GM12872 (cell line): ENCODE measurements around the gene POU3F3.
A peak's percentile ranks its signal among the peaks of the same experiment; 100 is the strongest.

Experiments
- TF ChIP-seq, protein P1 (sequence below): IDR thresholded peaks from 3 replicates; pipeline ENCODE4 v1.5.1; 2011; ENCODE audit warnings: low read depth, mild to moderate bottlenecking, low read length, moderate library complexity; ENCODE audit not compliant: insufficient read depth

The POU3F3 gene

DNA sequence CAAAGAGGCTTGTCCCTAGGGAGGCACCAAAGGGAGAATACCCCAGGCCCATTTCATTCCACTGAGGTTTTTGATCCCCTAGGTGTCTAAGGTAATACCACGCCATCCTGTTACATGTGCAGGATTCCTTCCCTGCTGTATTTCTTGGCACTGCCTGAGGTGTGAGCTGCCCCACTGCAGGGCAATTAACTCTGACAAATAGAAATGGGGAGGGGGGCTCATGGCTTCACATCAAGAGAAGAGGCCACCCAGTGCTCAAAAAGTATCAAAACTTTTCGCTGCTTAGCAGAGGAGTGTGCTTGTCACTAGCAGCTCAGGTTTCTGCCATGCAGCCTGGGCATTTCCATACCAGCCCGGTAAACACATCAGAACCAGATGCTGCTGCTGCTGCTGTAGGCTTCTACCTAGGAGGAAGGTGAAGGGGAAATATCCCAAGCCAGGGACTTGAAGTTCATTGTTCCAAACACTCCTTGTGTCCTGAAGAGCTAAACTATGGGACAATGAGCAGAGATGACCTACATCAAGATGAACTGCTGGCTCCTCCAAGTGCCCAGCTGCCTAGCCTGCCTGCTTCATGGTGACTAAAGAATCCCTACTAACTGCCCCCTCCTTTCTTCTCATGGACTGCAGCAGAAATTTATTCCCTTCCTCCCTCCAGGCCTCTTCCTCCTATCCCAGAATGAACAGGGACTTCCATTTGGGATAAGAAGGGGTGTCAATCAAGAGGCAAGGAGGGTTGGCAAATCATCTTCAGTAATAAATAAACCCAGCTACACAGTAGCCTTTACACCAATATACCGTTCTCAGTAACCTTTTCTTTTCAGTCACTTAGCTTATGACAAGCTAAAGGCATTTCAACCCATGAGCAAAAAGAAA lies 16.4 kb downstream of the POU3F3 start:
- TF ChIP-seq, protein P1, sequence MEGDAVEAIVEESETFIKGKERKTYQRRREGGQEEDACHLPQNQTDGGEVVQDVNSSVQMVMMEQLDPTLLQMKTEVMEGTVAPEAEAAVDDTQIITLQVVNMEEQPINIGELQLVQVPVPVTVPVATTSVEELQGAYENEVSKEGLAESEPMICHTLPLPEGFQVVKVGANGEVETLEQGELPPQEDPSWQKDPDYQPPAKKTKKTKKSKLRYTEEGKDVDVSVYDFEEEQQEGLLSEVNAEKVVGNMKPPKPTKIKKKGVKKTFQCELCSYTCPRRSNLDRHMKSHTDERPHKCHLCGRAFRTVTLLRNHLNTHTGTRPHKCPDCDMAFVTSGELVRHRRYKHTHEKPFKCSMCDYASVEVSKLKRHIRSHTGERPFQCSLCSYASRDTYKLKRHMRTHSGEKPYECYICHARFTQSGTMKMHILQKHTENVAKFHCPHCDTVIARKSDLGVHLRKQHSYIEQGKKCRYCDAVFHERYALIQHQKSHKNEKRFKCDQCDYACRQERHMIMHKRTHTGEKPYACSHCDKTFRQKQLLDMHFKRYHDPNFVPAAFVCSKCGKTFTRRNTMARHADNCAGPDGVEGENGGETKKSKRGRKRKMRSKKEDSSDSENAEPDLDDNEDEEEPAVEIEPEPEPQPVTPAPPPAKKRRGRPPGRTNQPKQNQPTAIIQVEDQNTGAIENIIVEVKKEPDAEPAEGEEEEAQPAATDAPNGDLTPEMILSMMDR = no peak

GRCh38 chr2:104871649-104871971 lies 17.7 kb downstream of the POU3F3 start:
- TF ChIP-seq, protein P1 = no peak

DNA sequence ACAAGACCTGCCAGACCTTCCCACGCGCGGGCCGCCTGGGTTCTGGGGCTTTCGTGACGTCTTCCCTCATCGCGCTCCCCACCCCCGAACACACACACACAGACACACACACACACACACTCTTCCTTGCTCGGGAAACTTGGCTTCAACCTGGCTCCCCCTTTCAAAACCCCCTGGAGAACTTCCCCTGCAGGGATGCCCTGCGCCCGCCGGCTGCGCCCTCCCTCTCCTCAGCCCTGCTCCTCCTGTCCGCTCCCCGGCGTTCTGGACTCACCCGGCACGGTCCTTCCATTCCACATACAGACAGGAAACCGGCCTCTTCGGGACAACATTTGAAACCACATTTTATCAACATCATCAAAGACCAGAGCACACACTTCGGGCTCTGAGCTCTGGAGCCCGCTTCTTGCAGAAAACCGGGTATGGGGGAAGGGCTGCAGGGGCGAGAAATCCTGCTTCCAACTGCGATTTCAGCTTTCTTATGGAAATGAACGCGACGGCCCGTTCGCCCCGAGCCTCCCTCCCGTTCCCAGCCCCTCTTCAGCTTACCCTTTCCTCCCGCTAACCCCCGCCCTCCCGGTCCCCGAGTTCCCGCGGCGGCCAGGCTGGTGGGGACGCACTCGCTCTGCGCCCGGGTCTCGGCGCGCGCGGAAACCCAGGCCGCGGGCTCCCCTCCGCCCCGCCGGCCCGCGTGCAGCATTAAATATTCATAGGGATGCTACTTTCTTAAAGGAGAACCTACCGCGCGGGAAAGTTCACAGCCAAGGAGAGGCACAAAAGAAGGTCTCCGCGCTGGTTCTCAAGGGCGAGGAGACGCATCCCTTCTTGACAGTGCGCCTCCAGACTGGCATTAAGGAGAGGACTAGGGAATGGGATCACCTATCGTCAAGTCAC lies 18.3 kb downstream of the POU3F3 start:
- TF ChIP-seq, protein P1 = no peak

- TF ChIP-seq, protein P1 = peak; percentile 63
Observed at GRCh38 chr2:104872866-104873688, 19.2 kb downstream of the POU3F3 start.

DNA sequence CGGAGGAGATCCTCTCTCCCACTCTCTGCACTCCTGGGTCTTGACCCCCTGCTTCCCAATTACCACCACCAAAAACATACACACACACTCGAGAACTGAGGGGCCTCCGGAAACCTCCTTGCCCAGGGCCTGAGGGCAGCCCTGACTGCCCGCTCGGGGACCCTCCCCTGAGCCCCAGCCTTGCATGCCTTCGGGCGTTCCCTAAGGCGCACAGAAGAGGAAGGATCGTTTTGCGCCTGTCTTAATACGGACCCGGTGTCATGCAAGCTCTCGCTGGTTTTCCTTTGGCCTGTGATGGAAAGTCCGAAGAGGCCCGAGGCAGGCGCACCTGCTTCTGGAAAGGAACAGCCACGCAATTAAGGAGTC lies 19.8 kb downstream of the POU3F3 start:
- TF ChIP-seq, protein P1 = no peak

- TF ChIP-seq, protein P1 = no peak
Observed at GRCh38 chr2:104874230-104874629, 20.3 kb downstream of the POU3F3 start.

DNA sequence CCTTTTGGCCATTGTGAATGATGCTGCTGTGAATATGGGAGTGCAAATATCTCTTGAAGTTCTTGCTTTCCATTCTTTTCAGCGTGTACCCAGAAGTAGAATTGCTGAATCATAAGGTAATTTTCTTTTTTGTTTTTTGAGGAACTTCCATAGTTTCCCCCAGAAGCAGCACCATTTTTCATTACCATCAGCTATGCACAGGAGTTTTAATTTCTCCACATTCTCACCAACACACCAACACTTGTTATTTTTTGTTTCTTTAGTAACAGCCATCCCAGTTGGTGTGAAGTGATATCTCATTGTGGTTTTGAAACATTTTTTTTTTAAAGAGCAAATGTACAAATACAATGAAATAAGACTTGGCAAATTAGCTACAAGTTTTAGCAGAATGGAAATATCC lies 21.3 kb downstream of the POU3F3 start:
- TF ChIP-seq, protein P1 = no peak
